ENCODE data around the gene HOXC9.

HOXC9 gene

GRCh38 chr12:53976172-53976822 is 23.7 kb upstream of the HOXC9 start:
- no peak for DNase-seq (ENCODE audit: low read depth)

- DNase-seq (ENCODE audit: low read depth): no peak
Measured at GRCh38 chr12:53976823-53977595, 23.0 kb upstream of the HOXC9 start.

- no peak for DNase-seq (ENCODE audit: low read depth)
Measured at GRCh38 chr12:53977596-53978445, 22.1 kb upstream of the HOXC9 start.

GRCh38 chr12:53978477-53979356 is 21.2 kb upstream of the HOXC9 start:
- no peak for DNase-seq (ENCODE audit: low read depth)

- DNase-seq (ENCODE audit: low read depth): no peak
Measured at GRCh38 chr12:53980104-53980801, 19.7 kb upstream of the HOXC9 start.

- no peak for DNase-seq (ENCODE audit: low read depth)
Measured at GRCh38 chr12:53980802-53981496, 19.0 kb upstream of the HOXC9 start.

- no peak for DNase-seq (ENCODE audit: low read depth)
Measured at GRCh38 chr12:53981634-53982565, 18.1 kb upstream of the HOXC9 start.

GRCh38 chr12:53982648-53983567 is 17.1 kb upstream of the HOXC9 start:
- DNase-seq (ENCODE audit: low read depth): no peak

GRCh38 chr12:53983568-53983949 is 16.4 kb upstream of the HOXC9 start:
- DNase-seq (ENCODE audit: low read depth): no peak

GRCh38 chr12:53983950-53984572 is 15.9 kb upstream of the HOXC9 start:
- DNase-seq (ENCODE audit: low read depth): no peak

- peak; percentile 75 for DNase-seq (ENCODE audit: low read depth)
Measured at GRCh38 chr12:53984901-53985691, 14.9 kb upstream of the HOXC9 start, which contains the start of gene HOXC10. Gene HOXC10 (plus strand): TSS chr12:53985146. CDS start chr12:53985260, 114 bp downstream.

- no peak for DNase-seq (ENCODE audit: low read depth)
Measured at GRCh38 chr12:53985692-53985993, 14.3 kb upstream of the HOXC9 start.

GRCh38 chr12:53985994-53986685 is 13.8 kb upstream of the HOXC9 start:
- DNase-seq (ENCODE audit: low read depth): no peak

- DNase-seq (ENCODE audit: low read depth): no peak
Measured at GRCh38 chr12:53986686-53987483, 13.1 kb upstream of the HOXC9 start.

- DNase-seq (ENCODE audit: low read depth): no peak
Measured at GRCh38 chr12:53987787-53988230, 12.2 kb upstream of the HOXC9 start.

All from activated T-cell treated with anti-CD3 and anti-CD28 coated beads for 24 hours (primary cell).